DMS53 treated with DMSO at 0.1 percent for 48 hours (cell line): ENCODE data around the gene PLCH2.

Experiments used
- DNase-seq: peaks from one replicate; lab custom pipeline; 2025; ENCODE audit not compliant: unreplicated experiment; lab: John Stamatoyannopoulos, UW

PLCH2 gene

DNA sequence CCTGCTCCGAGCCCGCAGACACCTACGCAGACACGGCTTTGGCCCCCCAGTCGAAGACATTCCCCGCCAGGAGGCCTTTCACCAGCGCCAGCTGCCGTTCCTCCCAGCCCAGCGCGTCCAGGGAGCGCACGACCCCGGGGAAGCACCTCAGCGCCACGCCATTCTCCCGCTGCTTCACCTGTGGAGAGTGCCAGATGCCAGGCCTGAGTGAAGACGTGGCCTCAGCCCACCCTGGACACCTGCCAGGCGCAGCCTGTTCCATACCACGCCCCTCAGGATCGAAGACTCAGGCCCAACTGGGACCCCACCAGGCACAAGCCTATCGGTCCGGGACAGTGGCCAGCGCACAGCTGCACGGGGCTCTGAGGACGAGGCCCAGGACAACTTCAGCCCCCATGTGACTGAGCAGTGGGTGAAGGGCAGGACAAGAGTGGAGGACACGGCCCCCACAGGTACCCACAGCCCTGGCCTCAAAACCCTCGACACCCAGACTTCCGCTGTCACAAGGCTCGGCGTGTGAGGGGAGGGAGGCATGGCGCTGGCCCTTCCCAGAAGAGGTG lies 36.9 kb downstream of the PLCH2 start:
- DNase-seq: no peak

DNA sequence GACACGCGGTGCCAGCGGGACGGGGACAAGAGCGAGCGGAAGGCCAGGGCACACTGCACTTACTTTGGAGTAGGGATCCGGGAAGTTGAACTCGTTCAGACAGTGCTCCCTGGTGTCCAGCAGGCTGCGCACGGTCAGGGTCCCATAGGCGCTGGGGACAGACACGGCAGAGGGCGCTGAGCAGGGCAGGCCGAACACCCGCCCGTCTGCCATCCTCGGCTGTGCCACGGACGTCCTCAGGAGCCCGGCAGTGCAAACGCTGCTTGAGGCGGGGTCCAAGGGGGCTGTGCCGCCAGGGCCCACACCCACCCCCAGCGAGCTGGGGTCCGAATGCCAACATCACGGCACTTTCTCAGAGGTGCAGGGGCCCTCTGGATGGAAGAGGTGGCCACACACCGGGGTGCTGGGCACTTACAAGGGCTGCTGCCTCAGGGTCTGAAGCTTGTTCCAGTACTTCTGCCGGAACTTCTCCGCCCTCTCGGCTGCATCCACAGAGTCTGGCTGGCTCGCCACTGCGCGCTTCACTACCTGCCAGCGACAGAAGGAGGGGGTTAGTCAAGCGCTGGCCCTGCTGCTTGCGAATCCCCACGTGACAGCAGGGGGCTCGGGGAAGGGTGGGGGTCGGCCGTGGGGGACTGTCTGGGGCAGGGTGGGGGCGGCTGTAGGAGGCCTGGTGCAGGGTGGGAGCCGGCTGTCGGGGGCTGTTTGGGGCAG lies 38.0 kb downstream of the PLCH2 start:
- no peak for DNase-seq

DNA sequence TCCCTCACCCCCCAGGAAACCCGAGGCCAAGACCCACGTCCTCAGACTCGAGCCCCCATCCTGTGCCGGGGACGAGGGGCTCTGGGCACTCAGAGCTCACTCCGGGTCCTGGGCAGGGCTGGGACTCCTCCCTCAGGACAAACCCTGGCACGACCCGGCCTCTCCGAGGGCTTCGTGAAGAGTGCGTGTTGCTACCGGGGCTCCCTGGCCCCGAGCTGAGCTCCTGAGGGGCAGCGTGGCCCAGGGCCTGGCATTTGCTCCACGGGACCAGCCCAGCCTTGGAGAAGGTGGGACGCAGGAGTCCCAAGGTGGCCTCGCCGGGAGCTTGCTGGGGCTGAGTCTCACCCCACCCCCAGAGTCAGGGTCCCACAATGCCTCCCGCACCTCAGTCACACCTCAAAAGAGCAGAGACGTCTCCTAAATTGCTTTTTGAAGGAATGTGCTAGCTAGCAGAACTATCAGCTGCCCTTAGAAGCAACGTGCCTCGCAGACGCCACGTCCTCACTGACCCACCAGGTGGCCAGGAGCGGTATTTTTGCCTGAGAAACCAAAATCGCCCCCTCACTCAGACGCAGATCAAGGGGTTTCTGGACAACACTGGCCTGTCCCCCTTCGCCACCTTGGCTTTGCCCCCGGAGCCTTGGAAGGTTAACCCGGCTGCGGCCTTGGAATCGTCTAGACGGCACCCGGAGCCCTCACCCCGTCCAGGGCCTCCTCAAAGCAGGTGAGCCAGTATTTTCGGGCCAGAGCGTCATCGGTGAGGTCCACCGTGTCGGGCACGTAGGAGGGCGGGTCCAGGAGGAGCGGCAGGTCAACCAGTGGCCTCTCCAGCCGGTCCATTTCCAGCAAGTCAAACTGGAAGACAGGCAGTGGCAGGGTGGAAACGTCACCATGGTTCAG lies 39.0 kb downstream of the PLCH2 start:
- no peak for DNase-seq

DNA sequence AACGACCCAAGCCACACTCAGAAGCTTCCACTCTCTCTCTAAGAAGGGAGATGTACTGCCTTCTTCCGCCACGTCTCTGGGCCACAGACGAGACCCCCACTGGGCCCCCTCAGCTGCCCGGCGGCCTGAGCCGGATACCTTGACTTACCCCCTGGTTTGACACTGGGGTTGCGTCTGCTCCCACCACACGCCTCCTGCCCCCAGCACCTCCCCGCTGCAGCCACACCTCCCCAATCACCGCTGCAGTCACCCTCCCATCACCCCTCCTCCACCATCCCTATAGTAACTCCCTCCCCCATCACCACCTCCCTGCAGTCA lies 39.6 kb downstream of the PLCH2 start:
- DNase-seq: no peak

DNA sequence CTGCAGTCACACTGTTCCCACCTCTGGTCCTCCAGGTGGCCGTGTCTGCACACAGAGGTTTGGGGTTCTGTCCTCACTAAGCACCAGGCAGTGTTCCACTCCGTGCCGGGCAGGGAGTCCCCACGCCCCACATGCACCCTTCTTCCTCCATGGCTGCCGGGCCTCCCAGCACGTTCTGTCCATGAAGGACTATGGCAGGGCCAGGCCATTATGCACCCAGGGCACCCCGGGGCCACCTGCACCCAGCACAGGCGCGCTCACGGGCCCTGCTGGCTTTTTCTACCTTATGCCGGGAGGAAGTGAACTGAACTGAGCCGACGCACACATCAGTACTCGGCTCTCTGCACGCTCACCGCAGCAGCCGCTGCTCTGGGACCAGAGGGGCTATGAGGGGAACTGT lies 40.0 kb downstream of the PLCH2 start:
- DNase-seq: no peak

DNA sequence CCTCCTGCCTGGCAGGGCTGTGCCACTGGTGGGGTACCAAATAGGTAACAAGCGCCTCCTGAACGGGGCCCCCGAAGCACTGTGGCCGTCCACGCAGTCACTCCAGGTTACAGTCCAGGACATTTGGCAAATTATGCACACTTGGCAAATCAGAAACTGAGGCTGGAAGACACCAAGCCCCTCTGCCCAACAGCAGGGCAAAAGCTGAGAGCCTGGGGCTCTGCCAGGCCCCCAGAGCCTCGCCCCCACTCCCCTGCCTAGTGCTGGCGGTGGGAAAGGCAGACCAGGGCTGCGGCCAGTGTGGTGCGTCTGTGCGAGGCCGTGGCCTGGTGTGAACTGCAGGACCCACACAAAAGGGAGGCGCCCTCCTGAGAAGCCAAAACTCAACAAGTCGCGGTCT lies 40.9 kb downstream of the PLCH2 start:
- DNase-seq: no peak

DNA sequence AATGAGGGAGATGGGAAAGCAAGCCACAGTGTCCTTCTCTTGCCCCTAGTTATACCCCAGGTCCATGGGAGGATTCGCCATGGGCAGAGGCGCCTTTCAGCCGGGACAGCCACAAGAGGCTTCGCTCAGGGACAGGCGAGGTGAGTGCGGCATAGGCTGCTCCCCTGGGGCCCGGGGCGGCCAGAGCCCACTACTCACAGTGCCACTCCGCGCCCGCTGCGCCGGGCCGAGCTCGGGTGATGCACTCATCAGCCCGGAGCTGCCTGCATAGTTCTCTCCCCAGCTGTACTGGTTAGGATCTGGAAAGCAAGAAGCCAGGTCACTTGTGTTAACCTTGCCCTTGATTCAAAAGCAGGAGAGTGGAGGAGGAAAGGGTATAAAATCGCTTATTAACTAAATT lies 41.9 kb downstream of the PLCH2 start:
- no peak for DNase-seq

DNA sequence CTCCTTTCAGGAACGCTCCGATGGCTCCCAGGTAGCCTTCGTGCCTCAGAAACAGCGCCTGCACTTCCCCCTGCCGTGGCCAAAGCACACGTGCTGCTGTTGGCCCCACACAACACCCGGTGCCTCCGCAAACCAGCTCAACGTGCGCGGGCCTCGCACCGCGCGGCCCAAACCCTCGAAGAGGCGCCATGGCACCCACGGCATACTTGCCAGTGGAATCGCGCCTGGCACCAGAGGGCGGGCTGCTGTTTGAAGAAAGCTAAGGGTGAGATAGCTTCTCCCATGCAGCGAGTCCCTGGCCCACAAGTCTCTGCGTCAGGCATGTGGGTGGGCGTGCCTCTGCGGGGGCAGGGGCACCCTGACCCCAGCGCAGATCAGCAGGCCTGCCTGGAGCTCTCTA lies 42.4 kb downstream of the PLCH2 start:
- DNase-seq: no peak

DNA sequence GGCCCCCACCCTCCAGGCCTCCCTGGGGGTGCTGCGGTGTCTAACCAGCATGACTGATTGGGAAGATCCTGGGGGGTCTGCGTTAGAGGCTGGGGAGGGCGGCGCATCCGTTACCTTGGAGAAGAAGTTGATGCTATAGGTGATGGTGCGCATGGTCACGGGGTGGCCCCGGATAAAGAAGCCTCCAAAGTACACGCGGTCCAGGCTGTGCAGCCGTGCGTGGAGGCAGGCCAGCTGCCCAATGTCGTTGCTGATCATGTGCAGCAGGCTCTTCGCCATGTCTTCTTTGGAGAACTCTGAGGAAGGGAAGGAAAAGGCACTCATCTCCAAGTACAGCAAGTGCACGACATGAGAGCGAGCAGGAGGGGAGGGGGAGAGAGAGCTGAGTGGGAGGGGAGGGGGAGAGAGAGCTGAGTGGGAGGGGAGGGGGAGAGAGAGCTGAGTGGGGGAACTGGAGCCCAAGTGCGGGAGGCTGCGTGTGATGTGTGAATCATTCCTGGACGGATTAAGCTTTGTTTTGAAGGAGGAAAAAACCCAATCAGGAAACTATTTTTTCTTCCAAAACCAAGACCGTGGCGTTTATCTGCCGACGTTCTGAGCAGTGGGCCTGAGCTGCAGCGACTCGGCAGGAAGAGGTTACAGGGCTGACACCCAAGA lies 43.1 kb downstream of the PLCH2 start:
- DNase-seq: no peak

DNA sequence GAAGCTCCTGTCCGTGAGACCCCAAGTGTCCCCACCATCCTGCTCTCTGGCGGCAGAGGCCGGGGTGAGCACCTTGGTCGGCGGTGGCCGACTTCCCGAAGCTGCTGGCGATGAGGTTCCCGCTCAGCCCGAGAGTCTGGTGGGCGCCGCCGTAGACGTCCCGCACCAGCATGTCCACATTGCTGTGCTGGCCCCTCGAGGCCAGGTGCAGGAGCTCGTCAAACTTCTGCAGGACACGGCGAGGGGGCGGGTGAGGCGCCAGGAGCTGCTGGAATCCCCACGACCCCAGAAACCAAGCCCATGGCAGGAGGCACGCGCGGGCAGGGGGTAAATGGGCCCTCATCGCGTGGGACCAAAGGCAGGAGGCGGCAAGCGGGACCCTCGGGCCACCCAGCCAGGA lies 43.6 kb downstream of the PLCH2 start:
- no peak for DNase-seq

DNA sequence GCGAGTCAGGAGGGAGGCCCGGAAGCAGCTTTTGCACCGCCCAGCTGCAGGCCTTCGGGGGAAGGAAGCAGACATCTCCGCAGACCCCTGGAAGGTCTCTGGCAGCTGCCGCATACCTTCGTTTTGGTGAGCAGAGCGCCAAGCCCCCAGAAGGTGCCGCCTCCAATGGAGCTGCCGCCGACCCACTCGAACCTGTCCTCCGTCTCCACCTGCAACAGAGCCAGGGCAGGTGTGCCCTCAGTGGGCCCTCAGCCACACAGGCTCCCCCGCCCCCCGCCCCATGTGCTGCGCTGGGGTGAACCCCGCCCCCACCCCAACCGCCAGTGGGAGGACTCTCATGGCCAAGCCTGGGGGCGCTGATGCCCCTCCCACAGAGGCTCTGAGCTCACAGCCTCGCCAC lies 44.1 kb downstream of the PLCH2 start:
- no peak for DNase-seq

DNA sequence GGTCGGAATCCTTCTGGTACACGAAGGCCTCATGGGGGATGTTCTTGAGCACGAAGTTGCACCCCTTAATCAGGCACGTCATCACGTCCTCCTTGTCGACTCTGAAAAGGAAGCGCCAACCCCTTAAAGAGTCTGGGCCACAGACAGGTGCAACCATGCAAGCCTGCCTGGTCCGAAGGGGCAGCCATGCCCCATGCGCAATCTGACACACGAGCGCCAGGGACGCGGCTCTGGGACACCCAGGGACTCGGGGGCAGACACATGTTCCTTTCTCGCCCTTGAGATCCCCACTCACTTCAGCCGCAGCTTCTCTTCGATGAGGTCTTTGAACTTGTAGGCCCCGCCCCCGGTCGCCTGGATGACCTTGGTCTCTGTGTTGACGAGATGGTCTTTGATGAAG lies 44.7 kb downstream of the PLCH2 start:
- no peak for DNase-seq

DNA sequence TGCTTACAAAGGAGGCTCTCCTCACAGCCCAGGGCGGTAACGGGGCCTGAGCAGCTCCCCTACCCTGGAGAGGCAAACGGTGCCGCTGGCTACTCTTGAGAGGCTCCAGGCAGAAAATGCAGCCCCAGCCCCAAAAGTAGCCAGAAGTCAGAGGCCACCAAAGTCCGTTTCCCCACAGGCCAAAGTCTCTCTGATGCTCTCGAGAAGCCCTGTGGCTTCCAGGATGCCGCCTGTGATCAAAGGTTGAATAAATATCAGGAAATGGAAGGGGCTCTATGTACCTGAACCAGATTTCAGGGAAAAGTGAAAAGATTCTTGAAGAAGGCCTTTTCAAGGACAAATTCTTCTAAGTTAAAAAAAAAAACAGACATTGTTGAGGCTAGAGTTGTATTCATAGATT lies 46.1 kb downstream of the PLCH2 start:
- DNase-seq: no peak

DNA sequence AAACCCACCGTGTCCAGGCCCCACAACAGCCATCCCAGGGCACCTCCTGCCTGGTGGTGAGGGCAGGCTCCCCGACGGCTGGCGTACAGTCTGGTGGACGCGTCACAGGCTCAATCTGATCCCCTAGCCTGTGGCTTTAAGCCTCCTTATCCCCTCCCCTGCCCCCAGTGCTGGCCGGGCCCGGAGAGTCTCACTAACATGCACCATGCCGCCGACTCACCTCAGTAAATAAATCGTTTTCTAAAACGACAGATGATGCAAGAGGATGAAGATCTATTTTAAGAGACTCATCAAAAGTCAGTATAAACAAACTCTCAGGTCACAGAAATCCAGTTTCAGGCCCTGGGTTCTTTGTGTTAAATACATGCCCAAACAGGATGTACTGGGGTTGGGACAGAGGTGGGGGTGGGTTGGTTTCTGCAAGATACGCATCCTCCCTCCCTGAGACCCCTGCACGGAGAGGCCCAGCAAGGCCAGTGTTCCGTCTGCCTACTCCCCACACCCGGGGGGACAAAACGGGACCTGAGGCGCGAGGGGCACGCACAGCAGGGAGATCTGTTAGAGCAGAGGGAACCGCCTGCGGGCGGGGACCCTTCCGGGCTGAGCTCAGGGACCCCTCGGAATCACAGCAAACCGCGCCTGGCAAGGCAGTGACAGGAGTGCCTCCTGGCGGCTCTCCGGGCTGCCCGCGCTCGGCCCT lies 47.3 kb downstream of the PLCH2 start:
- no peak for DNase-seq

DNA sequence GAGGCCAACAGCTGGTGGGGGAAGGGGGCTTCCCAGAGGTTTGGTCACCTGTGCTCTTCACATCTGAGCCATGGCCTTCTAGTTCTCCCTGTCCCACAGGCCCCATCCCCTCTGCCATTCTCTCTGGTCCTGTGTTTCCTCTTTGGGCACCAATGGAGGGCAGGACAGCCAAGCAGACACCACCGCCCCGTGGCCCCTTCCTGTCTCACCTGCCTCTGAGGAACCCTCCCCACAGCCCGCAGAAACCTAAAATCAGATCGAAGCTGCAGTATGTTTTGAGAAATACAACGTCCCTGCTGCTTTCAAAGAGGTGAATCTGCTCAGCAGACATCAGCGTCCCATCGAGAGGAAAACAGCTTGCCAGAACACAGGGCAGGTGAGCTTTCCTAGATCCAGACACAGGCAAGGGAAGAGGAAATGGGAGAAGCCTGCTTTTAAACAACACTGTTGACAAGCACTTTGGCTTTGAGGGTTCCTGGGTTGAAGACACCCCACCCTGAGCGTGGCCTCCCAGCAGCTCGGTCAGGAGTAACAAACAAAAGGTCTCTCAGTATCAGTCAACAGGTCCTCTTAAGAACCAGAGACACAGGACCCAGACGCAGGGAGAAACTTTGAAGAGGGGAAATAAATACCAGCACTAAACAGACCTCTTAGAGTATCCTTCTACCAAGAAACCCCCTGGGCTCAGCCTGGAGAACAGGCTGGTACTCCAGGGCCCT lies 48.0 kb downstream of the PLCH2 start:
- DNase-seq: no peak

DNA sequence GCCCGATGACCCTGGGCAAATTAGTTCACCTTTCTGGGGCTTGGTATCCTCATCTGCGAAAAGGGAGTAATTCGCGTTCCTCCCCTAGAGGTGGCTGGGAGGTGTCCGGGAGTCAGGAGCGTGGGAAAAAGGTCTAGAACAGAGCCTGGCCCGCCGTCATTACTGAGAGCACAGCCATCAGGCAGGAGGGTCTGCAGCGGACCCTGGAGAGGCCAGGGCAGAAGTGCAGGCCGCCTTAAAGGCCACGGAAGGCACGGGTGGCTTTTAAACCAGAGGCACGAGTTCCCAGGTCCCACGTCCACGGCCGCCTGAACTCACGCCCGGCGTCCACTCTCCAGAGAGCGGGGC lies 49.5 kb downstream of the PLCH2 start:
- DNase-seq: no peak

DNA sequence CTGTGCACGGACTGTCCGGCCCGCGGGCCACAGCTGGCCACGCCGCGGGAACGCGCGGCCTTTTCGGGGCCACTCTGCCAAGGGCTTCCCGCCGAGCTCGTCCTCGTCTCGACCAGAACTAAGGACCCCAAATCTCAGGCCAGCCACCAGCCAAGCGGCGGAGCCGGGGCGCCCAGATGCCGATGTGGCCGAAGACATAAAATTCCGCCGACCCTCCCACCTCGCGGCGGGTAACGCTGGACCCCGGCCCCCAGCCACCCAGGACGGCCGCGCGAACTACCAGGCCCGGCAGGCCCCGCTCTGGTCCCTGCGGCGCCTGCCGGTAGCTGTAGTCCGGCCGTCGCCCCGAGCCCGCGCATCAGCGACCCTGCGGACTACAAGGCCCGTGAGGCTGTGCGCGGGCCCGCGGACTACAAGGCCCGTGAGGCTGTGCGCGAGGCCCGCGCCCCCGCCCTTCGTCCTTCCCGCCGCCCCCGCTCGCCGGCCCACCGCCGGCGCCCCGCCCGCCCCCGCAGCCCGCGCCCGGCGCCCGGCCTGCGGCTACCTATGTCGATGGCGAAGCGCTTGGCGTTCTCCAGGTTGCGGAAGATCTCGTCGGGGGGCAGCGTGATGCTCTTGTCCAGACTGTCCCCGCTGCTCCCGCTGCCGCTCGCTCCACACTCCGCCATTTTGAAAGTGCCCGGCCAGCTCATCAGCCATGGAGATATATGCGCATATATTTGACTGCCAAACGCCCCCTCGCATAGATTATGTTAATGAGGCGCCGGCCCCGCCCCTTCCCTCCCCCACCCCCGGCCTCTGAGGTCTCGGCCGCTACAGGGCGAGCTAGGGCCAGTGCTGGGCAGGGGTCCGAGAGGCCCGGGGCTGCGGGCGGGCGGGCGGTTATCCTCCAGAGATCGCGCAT lies 50.1 kb downstream of the PLCH2 start, which contains the start of gene PANK4:
PANK4 (minus strand) TSS at position 677 of the 904 bp plus-strand sequence; CDS start at position 668, 9 bp downstream.
- peak; percentile 76 for DNase-seq

DNA sequence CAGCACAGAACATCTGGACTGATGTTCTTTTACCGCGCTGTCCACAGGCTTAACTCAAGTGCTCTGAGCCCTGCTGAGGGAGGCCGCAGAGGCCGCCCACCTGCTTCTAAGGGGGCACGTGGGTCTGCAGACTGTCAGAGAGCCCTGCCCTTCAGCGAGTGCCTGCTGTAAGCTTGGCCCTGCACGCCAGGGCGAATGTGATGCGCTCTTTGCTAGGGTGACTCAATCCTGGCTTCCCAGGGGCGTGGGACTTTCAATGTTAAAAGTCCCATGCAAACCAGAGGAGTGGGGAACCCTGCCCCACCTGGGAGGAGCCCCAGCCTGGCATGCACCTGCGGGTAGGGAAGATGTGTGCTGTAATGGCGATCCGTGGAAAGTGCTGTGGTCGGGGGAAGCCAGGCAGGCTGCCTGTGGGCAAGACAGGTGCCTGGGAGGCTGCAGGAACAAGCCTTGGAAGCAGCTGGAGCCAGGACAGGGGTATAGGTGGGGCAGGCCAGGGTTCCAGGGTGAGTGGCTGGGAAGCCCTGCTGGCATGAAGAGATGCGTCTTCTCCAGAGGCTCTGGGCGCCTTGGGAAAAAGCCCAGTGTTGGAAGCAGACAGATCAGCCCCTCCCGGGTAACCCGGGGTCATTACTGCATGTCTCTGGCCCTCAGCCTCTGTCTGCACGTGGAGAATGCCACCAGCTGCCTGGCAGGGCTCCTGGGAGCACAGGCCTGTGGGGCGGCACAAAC lies 50.9 kb downstream of the PLCH2 start:
- DNase-seq: no peak

DNA sequence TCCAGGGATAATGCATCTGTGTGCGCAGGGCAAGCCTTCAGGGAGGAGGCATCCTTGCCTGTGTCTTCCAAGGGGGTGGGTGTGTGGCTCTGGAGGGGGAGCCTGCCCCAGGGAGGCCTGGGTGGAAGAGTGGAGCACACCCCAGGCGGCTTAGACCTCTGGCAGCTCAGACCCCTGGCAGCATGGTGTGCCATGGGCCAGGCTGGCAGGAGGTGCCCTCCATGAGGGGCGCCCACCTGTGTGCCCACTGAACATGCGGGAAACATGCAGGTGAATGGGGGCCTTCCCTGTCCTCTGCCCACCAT lies 51.4 kb downstream of the PLCH2 start:
- no peak for DNase-seq
